GM15510 (cell line): ENCODE data around the gene STK32A.

Experiments
- POLR2A ChIP-seq: IDR thresholded peaks from 3 replicates; pipeline ENCODE4 v1.6.1; 2011; ENCODE audit warnings: borderline replicate concordance; ENCODE audit not compliant: insufficient read length; ENCODE audit errors: extremely low read depth

Gene STK32A

GRCh38 chr5:147393874-147394672 lies 159.2 kb downstream of the STK32A start:
- no peak for TF ChIP-seq POLR2A

GRCh38 chr5:147396070-147396823 lies 161.4 kb downstream of the STK32A start:
- TF ChIP-seq POLR2A: no peak

GRCh38 chr5:147397616-147398015 lies 162.8 kb downstream of the STK32A start:
- TF ChIP-seq POLR2A: no peak

- no peak for TF ChIP-seq POLR2A
Observed at GRCh38 chr5:147398860-147399259, 164.0 kb downstream of the STK32A start.

GRCh38 chr5:147400126-147400809 lies 165.4 kb downstream of the STK32A start:
- TF ChIP-seq POLR2A: no peak

- no peak for TF ChIP-seq POLR2A
Observed at GRCh38 chr5:147400881-147401280, 166.1 kb downstream of the STK32A start.

GRCh38 chr5:147403651-147404640 lies 169.1 kb downstream of the STK32A start:
- TF ChIP-seq POLR2A: no peak

- no peak for TF ChIP-seq POLR2A
Observed at GRCh38 chr5:147404706-147405105, 169.9 kb downstream of the STK32A start.

GRCh38 chr5:147406636-147407035 lies 171.8 kb downstream of the STK32A start:
- TF ChIP-seq POLR2A: no peak

- no peak for TF ChIP-seq POLR2A
Observed at GRCh38 chr5:147407094-147407681, 172.4 kb downstream of the STK32A start.

GRCh38 chr5:147408980-147409379 lies 174.2 kb downstream of the STK32A start:
- no peak for TF ChIP-seq POLR2A

GRCh38 chr5:147410496-147411358 lies 175.9 kb downstream of the STK32A start:
- no peak for TF ChIP-seq POLR2A
